GM21367 (cell line): ENCODE measurements around the gene RAB3GAP2.
"Not testable (repeated sequence)": the region's sequence is repeated elsewhere in the genome, so short reads cannot be mapped to it uniquely, and the experiment has no call there.

Experiments
- ATAC-seq: cut with Tn5 transposase; IDR thresholded peaks from one replicate; pipeline ENCODE4 v1.9.1; 2021; ENCODE audit not compliant: unreplicated experiment

The RAB3GAP2 gene

DNA sequence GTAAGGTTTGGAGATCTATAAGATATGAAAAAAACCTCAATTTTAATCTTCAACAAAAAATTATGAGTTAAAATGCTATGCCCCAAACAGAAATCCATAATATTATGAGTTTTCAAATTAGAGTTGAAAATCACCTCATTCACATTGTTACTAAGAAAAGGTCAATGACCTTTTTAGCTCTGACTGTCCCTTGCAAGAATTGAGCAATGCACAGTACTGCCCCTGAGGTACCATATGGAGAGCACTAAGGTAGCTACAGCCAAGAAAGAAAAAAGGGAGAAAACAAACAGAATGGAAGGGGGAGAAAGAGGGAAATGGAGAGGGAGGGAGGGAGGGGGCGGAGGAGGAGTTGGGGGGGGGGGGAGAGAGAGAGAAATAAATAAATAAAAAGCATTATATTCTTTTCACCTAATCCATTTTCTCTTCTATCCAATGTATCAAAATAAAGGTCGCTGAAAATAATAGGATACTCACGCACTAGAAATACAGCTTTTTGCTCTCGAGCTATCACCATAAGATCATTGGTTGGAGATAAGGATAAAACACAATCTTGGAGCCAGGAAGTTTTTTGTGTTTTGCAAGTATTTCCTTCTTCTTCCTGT is 58.8 kb downstream of the RAB3GAP2 start:
- no peak for ATAC-seq

DNA sequence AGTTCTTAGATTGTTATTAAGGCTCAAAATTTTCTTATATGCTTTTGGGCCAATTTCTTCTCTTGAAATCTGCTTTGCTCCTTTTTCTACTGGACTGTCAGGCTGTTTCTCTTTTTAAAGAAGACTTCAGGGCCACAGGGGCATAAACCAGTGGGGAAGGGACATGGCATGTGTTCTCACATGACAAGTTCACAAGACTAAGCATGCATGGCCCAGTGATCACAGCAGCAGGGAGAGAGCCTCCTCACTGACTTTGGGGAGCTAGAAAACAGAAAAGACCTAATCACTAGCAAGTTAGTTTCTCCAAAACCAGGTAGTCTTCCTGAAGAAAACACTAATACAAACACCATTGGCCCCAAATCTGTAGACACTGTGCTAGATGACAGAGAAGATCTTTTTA is 64.8 kb downstream of the RAB3GAP2 start:
- ATAC-seq = no peak

DNA sequence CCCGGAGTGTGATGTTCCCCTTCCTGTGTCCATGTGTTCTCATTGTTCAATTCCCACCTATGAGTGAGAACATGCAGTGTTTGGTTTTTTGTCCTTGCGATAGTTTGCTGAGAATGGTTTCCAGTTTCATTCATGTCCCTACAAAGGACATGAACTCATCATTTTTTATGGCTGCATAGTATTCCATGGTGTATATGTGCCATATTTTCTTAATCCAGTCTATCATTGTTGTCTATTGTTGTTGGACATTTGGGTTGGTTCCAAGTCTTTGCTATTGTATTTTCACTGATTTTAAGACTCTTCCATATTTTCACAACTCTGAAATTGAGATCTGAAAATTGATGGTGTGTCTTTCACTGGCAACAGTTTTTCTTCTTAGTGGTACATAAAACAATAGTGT is 67.5 kb downstream of the RAB3GAP2 start:
- ATAC-seq = not testable (repeated sequence)

DNA sequence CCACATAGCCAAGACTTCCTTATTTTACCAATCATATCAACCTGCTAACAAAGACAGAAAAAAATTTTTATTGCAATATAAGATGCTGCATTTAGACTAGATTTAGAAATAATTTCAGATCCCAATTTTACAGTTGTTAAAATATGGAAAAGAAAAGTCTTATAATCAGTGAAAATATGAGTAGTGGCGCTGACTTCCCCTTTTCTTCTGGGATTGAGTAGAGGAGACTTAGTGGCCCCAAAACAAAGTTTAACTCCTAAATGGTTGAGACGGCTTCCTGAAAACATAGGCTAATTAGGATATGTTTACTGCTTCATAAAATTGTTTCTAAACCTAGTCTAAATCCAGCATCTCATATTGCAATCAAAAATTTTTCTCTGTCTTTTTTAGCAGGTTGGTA is 68.4 kb downstream of the RAB3GAP2 start:
- no peak for ATAC-seq

DNA sequence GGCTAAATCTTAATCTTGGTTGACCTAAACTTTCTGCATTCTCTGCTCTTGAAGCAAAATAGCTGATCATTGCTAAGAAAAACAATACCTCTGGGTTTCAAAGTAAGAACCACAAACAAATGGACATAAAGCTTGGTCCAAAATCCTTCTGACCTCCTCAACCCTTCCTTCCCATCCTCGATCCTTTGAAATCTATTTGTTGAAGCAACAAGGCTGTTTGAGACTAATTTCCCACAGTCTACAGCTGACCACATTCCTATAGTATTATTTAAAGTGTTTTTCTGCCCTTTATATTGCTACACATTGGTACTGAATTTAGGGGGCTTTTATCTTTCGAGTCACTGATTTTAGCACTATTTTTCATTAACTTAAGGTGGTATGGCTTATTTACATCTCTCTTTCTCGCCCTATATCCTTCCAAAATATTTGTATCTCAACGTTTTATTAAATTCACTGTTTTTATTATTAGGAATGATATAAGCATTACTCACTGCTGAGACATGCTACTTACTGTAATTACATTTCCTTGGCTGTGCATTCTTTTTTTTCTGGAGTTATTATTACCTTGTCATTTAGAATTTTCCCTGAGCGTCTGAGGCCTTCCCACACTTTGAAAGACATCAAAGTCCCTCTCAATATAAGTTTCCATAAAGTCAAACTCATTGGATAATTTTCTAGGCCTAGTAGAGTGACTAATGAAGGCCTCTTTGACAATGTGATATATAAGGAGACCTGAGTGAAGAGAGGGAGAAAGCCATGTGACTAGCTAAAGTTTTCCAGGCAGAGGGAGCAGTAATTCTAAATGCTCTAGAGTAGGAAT is 73.9 kb downstream of the RAB3GAP2 start:
- no peak for ATAC-seq

DNA sequence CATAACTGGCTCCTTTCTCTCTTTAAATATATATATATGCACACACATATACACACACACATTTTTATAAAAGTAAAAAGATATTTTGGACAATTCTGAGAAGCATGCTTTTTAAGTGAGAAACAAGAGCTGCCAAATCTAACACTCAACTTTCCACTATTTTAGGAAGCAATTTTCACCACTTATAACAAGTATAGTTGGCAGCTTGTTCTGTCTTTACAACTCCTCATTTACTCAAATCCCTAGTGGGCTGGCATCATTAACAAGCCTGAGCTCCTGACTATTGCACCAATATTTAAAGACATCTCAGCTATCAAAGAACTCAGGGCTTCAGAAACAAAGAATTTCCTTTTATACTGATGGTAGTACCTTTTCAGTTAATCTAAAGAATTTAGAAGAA is 76.6 kb downstream of the RAB3GAP2 start:
- ATAC-seq = no peak

DNA sequence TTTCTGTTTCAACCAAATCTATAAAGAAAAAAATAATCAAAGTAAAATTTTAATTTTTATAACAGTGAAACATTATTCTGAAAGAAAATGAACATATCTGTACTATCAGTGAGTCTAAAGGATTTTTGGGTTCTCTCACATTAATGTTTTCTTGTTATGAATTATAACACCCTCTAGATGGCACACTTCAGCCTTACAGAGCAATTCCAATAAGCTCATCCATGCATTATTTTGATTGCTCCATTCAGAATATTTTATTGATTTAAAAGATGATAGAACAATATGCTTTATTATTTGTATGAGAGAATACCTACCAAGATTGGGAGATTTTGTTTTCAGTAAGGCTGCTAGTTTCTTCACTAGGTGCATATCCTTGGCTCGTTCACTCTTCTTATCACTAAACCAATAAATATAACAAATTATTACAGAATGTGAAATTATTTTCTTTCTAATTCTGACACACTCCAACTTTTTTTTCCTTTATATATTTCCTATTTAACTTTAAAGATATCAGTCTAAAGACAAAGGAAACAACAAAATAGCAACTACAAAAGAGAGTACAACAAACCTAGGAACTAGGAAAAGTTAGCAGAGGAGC is 82.4 kb downstream of the RAB3GAP2 start:
- ATAC-seq = no peak

DNA sequence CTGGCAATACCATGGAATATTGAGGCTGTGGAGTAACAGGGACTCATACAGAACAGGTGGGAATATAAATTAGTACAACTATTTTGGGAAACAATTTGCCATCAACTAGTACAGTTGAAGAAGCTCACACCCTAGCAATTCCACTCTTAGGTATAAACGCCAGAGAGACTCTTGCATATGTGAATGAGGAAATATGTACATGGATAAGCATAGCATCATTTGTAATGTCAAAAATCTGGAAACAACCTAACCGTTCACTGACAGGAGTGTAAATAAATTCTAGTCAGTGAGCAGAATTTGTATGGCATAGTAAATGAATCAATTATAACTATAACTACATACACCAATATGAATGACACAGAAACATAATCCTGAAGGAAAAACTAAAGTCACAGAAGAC is 83.7 kb downstream of the RAB3GAP2 start:
- no peak for ATAC-seq

DNA sequence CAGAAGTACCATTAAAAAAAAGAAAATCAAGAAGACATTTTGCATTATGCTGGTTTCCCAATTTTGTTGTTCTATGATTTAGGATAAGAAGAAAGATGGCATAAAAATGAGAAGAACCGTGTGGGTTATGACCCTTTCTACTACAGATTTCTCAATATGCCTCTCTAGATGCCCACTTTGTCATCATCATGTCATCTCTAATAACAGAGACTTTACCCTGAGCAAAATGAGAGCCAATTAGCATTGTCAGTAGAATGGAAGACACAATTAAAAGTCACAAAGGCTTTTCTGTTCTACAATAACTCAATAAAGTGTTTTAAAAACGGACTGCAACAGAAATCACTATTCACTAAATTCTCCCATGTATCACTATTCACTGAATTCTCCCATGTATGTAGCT is 85.5 kb downstream of the RAB3GAP2 start:
- ATAC-seq = no peak

DNA sequence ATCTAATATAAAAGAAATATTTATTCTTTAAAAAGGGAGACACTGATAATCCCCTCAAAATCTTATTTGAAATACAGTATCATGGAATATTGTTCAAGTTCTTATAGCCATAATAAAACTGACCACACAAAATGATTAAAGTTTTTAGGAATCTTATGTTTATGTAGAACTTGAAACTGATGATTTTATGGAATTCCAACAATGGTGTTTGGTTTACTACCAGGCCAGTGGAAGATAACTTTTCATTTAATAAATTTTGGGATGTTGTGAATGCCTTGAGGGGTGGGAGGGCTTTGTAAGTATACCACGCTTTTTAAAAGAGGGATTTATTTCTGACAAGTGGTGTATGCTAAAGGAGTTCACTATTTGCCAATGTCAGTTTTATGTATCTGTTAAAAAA is 87.7 kb downstream of the RAB3GAP2 start:
- no peak for ATAC-seq

DNA sequence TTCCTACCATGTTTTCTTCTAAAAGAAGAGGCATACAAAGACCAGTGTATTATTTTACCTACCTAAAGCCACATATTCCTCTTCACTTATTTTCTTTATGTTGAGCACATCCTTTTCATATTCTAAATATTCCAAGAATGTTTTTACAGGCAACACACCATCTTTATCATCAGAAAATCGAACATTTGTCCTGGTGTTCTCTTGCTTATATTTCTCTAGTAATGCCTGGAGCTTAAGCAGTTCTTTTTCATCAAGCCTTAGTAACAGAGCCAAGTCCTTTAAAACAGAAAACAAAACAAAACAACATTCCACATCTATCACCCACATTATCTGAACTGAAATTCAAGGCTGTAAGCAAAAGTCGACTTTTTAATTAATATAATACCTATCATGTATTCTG is 89.6 kb downstream of the RAB3GAP2 start:
- ATAC-seq = no peak

DNA sequence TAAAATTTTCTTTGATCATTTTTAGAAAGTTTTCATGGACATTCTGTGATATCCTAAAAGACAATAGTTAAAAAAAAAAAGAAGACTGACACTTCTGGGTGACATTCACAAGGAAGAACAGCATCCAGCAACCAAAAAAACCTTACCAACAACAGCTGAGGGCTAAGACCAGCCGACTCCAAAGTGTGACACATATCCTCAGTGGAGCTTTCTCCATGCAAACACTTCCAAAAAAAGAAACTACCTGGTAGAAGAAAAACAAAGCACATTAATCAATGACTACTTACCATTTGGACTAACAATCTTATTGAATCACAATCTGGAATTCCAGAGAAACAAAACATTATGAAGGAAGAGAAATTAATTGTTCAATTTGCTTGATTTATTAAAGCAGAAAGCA is 90.1 kb downstream of the RAB3GAP2 start:
- no peak for ATAC-seq

DNA sequence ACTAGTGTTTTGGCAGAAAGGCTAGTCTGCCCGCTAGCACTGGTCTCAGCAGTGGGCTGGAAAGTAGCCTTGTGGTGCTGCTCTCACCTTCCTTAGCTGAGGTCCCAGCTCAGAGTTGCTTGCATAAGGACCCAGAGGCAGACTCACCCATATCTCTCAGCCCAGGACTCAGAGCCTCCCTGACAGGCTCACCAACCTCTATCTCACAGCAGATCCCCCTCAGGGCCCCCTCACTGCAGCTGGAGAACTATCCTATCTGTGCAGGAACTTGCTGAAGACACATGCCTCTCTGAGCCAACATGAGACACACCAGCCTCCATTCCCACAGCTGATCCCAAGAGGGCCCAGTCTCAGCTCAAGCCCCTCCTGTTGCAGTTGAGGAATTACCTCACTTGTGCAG is 95.7 kb downstream of the RAB3GAP2 start:
- no peak for ATAC-seq

DNA sequence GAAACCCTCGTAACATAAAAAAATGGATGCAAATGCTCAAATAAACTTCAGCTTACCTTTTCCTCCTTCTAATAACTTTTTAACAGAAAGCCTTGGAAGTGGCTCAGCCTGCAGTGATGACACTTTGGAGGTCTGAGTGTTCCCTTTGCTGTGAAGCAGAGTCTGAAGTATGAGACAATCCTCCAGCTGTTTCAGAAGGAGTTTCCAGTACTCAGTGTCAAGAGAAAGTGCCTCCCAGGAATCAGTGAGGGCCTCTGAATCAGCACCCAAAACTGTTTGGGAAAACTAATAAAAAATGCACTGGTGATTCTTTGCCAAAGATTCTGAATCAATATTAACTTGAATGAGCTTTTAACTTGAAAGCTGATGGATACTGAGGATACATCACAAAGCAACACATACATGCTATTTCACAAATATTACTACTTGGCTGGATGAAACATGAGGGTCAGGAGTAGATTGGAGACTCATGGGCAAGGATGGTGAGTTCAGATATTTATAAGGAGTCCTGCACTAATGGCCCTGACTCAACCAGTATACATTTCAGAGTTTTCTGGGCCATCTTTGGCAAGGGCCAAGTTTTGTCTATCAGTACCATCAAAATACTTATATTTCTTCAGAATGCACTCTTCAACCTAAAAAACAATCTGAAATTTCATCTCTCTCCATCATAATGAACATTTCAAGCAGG is 101.3 kb downstream of the RAB3GAP2 start:
- no peak for ATAC-seq

DNA sequence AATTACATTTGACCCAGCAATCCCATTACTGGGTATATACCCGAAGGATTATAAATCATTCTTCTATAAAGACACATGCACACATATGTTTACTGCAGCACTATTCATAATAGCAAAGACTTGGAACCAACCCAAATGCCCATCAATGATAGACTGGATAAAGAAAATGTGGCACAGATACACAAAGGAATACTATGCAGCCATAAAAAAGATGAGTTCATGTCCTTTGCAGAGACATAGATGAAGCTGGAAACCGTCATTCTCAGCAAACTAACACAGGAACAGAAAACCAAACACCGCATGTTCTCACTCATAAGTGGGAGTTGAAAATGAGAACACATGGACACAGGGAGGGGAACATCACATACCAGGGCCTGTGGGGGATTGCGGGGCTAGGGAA is 102.4 kb downstream of the RAB3GAP2 start:
- ATAC-seq = not testable (repeated sequence)

DNA sequence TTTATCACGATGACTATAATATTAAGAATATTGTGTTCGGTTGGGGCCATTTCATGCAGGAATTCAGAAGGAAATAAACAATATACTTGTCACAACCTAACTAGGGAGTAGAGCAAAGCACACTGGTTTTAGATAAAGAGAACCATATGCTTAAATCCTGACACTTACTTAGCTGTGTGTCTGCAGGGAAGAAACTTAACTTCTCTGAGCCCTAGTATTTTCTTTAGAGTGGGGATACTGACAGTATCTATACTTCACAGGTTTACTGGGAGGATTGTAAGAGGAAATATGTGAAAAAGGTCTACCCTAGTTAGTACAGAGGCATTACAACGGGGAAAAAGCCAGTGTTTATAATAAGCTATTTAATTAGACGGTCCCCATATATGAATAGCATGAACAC is 105.4 kb downstream of the RAB3GAP2 start:
- no peak for ATAC-seq

DNA sequence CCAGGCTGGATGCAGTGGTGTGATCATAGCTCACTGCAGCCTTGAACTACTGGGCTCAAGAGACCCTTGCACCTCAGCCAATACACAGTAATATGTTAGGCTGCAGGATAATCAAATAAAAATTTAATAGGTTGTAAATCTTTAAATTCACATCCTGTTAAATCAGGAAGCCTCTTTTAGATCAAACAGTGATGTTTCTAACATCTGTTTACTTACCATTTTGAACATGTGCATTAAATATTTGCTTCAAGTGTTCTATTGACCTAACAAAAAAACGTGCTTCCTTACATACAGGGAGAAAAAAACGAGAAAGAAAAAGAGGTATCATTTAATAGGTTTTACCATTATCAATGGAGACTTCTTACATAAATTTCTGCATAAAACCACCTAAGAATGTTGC is 107.7 kb downstream of the RAB3GAP2 start:
- no peak for ATAC-seq

DNA sequence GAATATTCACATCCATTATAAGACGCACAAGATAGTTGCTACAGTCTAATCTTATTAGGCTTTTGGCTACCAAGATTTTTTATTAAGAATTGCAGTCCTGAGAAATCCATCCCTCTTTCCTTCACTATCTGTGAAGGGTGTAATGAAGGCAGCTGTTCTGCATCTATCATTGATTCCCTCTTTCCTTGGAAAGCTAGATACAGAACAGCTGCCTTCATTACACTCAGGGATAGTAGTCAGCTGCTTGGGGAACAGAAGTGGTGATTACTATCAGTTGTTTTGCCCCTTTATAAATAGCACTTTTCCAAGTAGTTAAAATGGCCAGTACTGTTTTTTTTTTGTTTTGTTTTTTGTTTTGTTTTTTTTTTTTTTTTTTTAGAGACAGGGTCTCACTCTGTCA is 108.1 kb downstream of the RAB3GAP2 start:
- no peak for ATAC-seq

DNA sequence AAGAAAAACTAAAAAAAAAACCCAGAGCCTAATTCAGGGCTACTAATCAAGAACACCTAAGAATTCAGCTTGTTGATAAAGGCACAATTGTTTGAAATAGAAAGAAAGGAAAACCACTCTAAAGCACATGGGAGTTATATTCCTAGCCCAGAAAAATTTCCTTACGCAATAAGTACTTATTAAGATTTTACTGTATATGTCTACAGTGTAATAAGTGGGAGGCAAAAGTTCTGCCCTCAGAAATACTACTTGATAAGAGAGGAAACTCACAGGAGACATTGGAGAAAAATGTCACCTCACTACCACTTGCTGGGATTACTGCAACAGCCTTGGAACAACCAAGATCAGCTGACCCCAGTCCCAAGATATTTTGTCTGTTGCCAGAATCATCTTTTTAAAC is 112.2 kb downstream of the RAB3GAP2 start:
- no peak for ATAC-seq

DNA sequence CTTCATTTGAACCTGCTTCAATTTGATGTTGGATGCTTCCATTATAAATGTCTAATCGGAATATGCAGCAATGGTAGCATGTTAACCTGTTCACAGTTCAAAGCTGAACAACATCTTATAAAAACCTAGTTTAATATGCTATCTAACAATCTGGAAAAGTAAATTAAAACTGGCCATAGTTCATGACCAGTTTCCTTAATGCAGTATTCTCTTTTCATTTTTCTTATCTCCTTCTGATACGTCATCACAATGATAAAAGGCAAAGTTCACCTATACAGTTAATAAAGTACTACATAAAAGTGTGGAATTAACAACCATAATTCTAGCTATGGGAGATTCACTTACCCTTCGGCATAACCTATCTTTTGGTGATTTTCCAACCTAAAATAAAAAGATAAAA is 113.2 kb downstream of the RAB3GAP2 start:
- no peak for ATAC-seq

DNA sequence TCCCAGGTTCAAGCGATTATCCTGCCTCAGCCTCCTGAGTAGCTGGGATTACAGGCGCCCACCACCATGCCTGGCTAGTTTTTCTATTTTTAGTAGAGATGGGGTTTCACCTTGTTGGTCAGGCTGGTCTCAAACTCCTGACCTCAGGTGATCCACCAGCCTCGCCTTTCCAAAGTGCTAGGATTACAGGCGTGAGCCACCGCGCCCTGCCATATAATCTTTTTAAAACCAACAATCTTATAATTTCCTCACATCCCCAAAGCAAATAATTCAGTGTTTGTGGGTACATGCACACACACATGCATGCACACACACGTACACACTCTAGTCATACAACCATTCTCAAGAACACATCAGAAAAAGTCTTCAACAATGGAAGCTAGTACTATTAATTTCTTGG is 113.7 kb downstream of the RAB3GAP2 start:
- ATAC-seq = not testable (repeated sequence)

DNA sequence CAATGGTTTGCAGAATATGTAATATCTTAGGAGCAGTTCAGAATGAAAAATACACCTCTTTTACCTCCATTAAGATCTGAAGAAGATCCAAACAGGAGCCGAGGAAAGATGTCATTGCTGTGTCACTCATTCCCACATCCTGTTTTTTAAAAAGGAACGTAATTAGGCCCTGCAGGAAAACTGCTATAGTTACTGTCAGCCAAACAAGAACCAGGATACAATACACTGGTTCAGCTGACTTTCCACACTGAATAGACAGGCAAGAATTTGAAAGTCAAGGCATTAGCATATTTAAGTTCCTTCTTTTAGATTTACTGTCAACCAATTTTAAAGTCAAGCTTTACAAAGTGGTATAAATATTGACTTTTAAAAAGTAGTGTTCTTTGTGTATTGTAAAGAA is 114.5 kb downstream of the RAB3GAP2 start:
- ATAC-seq = no peak
